GM12864 (cell line): ENCODE results near the gene C20orf141.

Experiments used
- DNase-seq: peaks from one replicate; pipeline ENCODE4 v3.0.0-alpha.2; 2011; ENCODE audit warnings: low read depth
- H3K4me3 ChIP-seq: 2 replicates; pipeline ENCODE4 v1.5.1; 2011; ENCODE audit warnings: mild to moderate bottlenecking, low read depth, low read length, control low read depth
- CTCF ChIP-seq: IDR thresholded peaks from 2 replicates; pipeline ENCODE4 v1.5.1; 2011; ENCODE audit warnings: low read depth, mild to moderate bottlenecking, moderate library complexity, low read length, control low read depth, inconsistent platforms; ENCODE audit errors: missing control alignments

C20orf141 gene

GRCh38 chr20:2795451-2795850 lies 19.3 kb upstream of the C20orf141 start:
- no peak for TF ChIP-seq CTCF
- no peak for DNase-seq

GRCh38 chr20:2796011-2796660 lies 18.7 kb upstream of the C20orf141 start:
- DNase-seq: no peak
- no peak for TF ChIP-seq CTCF
- no peak overlapping the region for H3K4me3 ChIP-seq

More at GRCh38 chr20:2795451-2795850, 19.3 kb upstream of the C20orf141 start:
- no peak overlapping the region for H3K4me3 ChIP-seq

GRCh38 chr20:2797136-2797983 lies 17.4 kb upstream of the C20orf141 start:
- no peak for TF ChIP-seq CTCF
- DNase-seq: no peak
- H3K4me3 ChIP-seq: no peak overlapping the region

- TF ChIP-seq CTCF: no peak
Measured at GRCh38 chr20:2798095-2798805, 16.5 kb upstream of the C20orf141 start.

GRCh38 chr20:2798814-2799213 lies 16.0 kb upstream of the C20orf141 start:
- TF ChIP-seq CTCF: no peak
- DNase-seq: no peak
- H3K4me3 ChIP-seq: no peak overlapping the region

More at GRCh38 chr20:2798095-2798805, 16.5 kb upstream of the C20orf141 start:
- H3K4me3 ChIP-seq: no peak overlapping the region
- no peak for DNase-seq

GRCh38 chr20:2799271-2799670 lies 15.5 kb upstream of the C20orf141 start:
- no peak for DNase-seq

More at GRCh38 chr20:2799271-2799670, 15.5 kb upstream of the C20orf141 start:
- no peak for TF ChIP-seq CTCF
- peak overlapping the region; percentile 43 for H3K4me3 ChIP-seq
